ENCODE measurements around the gene CNPY4.
A peak's percentile ranks its signal among the peaks of the same experiment; 100 is the strongest.

Gene CNPY4

GRCh38 chr7:100157334-100158228 is 38.1 kb downstream of the CNPY4 start:
- no peak for DNase-seq
- Mint-ChIP-seq H3K4me1 (peaks cover 34% of the 10 kb centered on the region), H3K27me3 (no peaks in the 10 kb centered on the region), H3K4me3 (peak overlapping the region; percentile 85), H3K36me3 (ENCODE audit: low read depth) (peaks cover 21% of the 10 kb centered on the region), H3K27ac (peak overlapping the region; percentile 86), H3K9me3 (no peaks in the 10 kb centered on the region)
- no peak for ATAC-seq

GRCh38 chr7:100158229-100159098 is 39.0 kb downstream of the CNPY4 start, which contains the start of gene TRAPPC14:
TSS of gene TRAPPC14 (minus strand) at chr7:100158723. CDS start at chr7:100158499, 224 bp downstream.
- ATAC-seq = peak; percentile 71
- H3K4me1 Mint-ChIP-seq = peaks cover 42% of the 10 kb centered on the region
- peak within 1 kb of the TSS; percentile 86 for H3K27ac Mint-ChIP-seq

GRCh38 chr7:100159099-100159623 is 39.7 kb downstream of the CNPY4 start:
- Mint-ChIP-seq H3K4me1 (peaks cover 42% of the 10 kb centered on the region), H3K27ac (peak overlapping the region; percentile 85), H3K36me3 (ENCODE audit: low read depth) (peaks cover 15% of the 10 kb centered on the region), H3K27me3 (no peaks in the 10 kb centered on the region), H3K9me3 (no peaks in the 10 kb centered on the region), H3K4me3 (peak overlapping the region; percentile 85)
- no peak for ATAC-seq
- no peak for DNase-seq

More at GRCh38 chr7:100158229-100159098, 39.0 kb downstream of the CNPY4 start, which contains the start of gene TRAPPC14:
- peak within 1 kb of the TSS; percentile 85 for H3K4me3 Mint-ChIP-seq
- peak; percentile 97 for DNase-seq
- no peaks in the 10 kb centered on the region for H3K27me3 Mint-ChIP-seq
- no peaks in the 10 kb centered on the region for H3K9me3 Mint-ChIP-seq
- H3K36me3 Mint-ChIP-seq (ENCODE audit: low read depth) = peaks cover 17% of the 10 kb centered on the region

GRCh38 chr7:100160067-100160466 is 40.6 kb downstream of the CNPY4 start:
- Mint-ChIP-seq H3K4me1 (peaks cover 42% of the 10 kb centered on the region), H3K27me3 (no peaks in the 10 kb centered on the region), H3K4me3 (no peak overlapping the region), H3K27ac (no peak overlapping the region), H3K36me3 (ENCODE audit: low read depth) (peaks cover 12% of the 10 kb centered on the region), H3K9me3 (no peaks in the 10 kb centered on the region)
- ATAC-seq = no peak
- no peak for DNase-seq

GRCh38 chr7:100163006-100163531 is 43.6 kb downstream of the CNPY4 start:
- DNase-seq (no peak), ATAC-seq (no peak)
- H3K27me3 Mint-ChIP-seq = peaks cover 11% of the 10 kb centered on the region
- no peak overlapping the region for H3K27ac Mint-ChIP-seq
- H3K9me3 Mint-ChIP-seq = no peaks in the 10 kb centered on the region
- no peak overlapping the region for H3K4me3 Mint-ChIP-seq
- H3K4me1 Mint-ChIP-seq = peaks cover 48% of the 10 kb centered on the region
- no peaks in the 10 kb centered on the region for H3K36me3 Mint-ChIP-seq (ENCODE audit: low read depth)

- Mint-ChIP-seq H3K4me1 (peaks cover 53% of the 10 kb centered on the region), H3K27ac (no peak overlapping the region), H3K4me3 (no peak overlapping the region), H3K9me3 (no peaks in the 10 kb centered on the region), H3K27me3 (peaks cover 15% of the 10 kb centered on the region), H3K36me3 (ENCODE audit: low read depth) (no peaks in the 10 kb centered on the region)
- ATAC-seq = no peak
- no peak for DNase-seq
Observed at GRCh38 chr7:100163871-100164270, 44.4 kb downstream of the CNPY4 start.

GRCh38 chr7:100166317-100166940 is 47.0 kb downstream of the CNPY4 start:
- H3K9me3 Mint-ChIP-seq = no peaks in the 10 kb centered on the region
- H3K27ac Mint-ChIP-seq = peak overlapping the region; percentile 54
- H3K4me1 Mint-ChIP-seq = peaks cover 69% of the 10 kb centered on the region

GRCh38 chr7:100166970-100167911 is 47.8 kb downstream of the CNPY4 start:
- no peak for DNase-seq
- H3K27me3 Mint-ChIP-seq = peaks cover 23% of the 10 kb centered on the region
- peaks cover 73% of the 10 kb centered on the region for H3K4me1 Mint-ChIP-seq
- H3K36me3 Mint-ChIP-seq (ENCODE audit: low read depth) = no peaks in the 10 kb centered on the region
- H3K9me3 Mint-ChIP-seq = no peaks in the 10 kb centered on the region
- no peak for ATAC-seq
- no peak overlapping the region for H3K27ac Mint-ChIP-seq
- peak overlapping the region; percentile 77 for H3K4me3 Mint-ChIP-seq

More at GRCh38 chr7:100166317-100166940, 47.0 kb downstream of the CNPY4 start:
- Mint-ChIP-seq H3K36me3 (ENCODE audit: low read depth) (no peaks in the 10 kb centered on the region), H3K4me3 (peak overlapping the region; percentile 40), H3K27me3 (peaks cover 23% of the 10 kb centered on the region)
- ATAC-seq (peak; percentile 64), DNase-seq (no peak)

- no peaks in the 10 kb centered on the region for H3K36me3 Mint-ChIP-seq (ENCODE audit: low read depth)
- H3K27ac Mint-ChIP-seq = peak overlapping the region; percentile 37
- no peak for DNase-seq
- H3K27me3 Mint-ChIP-seq = peaks cover 23% of the 10 kb centered on the region
- no peaks in the 10 kb centered on the region for H3K9me3 Mint-ChIP-seq
- H3K4me3 Mint-ChIP-seq = peak overlapping the region; percentile 77
- H3K4me1 Mint-ChIP-seq = peaks cover 69% of the 10 kb centered on the region
- ATAC-seq = no peak
Observed at GRCh38 chr7:100167912-100168323, 48.5 kb downstream of the CNPY4 start.

- peak overlapping the region; percentile 77 for H3K4me3 Mint-ChIP-seq
- no peaks in the 10 kb centered on the region for H3K36me3 Mint-ChIP-seq (ENCODE audit: low read depth)
- no peaks in the 10 kb centered on the region for H3K9me3 Mint-ChIP-seq
- H3K27ac Mint-ChIP-seq = peak overlapping the region; percentile 37
- peaks cover 23% of the 10 kb centered on the region for H3K27me3 Mint-ChIP-seq
- ATAC-seq = no peak
- peaks cover 56% of the 10 kb centered on the region for H3K4me1 Mint-ChIP-seq
- no peak for DNase-seq
Observed at GRCh38 chr7:100169147-100169850, 49.9 kb downstream of the CNPY4 start.

GRCh38 chr7:100170101-100170897 is 50.9 kb downstream of the CNPY4 start:
- H3K4me1 Mint-ChIP-seq = peaks cover 59% of the 10 kb centered on the region
- peaks cover 23% of the 10 kb centered on the region for H3K27me3 Mint-ChIP-seq
- no peaks in the 10 kb centered on the region for H3K9me3 Mint-ChIP-seq
- DNase-seq (no peak), ATAC-seq (no peak)
- no peaks in the 10 kb centered on the region for H3K36me3 Mint-ChIP-seq (ENCODE audit: low read depth)
- H3K27ac Mint-ChIP-seq = no peak overlapping the region
- peak overlapping the region; percentile 62 for H3K4me3 Mint-ChIP-seq
